Measurements from ENCODE around the gene NDNF.

The NDNF gene

GRCh38 chr4:121015421-121015820 is 56.9 kb downstream of the NDNF start:
- DNase-seq (ENCODE audit: low read depth, low spot score), result no peak

GRCh38 chr4:121014544-121014943 is 57.8 kb downstream of the NDNF start:
- DNase-seq (ENCODE audit: low read depth, low spot score), result no peak

- DNase-seq (ENCODE audit: low read depth, low spot score), result no peak
These were observed 60.5 kb downstream of the NDNF start for GRCh38 chr4:121011780-121012340.

GRCh38 chr4:121011138-121011537 is 61.2 kb downstream of the NDNF start:
- DNase-seq (ENCODE audit: low read depth, low spot score), result no peak

- DNase-seq (ENCODE audit: low read depth, low spot score), result no peak
These were observed 62.5 kb downstream of the NDNF start for GRCh38 chr4:121009578-121010478.

- DNase-seq (ENCODE audit: low read depth, low spot score), result no peak
These were observed 64.7 kb downstream of the NDNF start for GRCh38 chr4:121007660-121008059.

GRCh38 chr4:121003863-121004262 is 68.5 kb downstream of the NDNF start:
- DNase-seq (ENCODE audit: low read depth, low spot score), result no peak

GRCh38 chr4:120995266-120996010 is 76.9 kb downstream of the NDNF start:
- DNase-seq (ENCODE audit: low read depth, low spot score), result no peak

GRCh38 chr4:120994521-120994920 is 77.8 kb downstream of the NDNF start:
- no peak for DNase-seq (ENCODE audit: low read depth, low spot score)

GRCh38 chr4:120991885-120992284 is 80.5 kb downstream of the NDNF start:
- DNase-seq (ENCODE audit: low read depth, low spot score), result no peak

- no peak for DNase-seq (ENCODE audit: low read depth, low spot score)
These were observed 82.1 kb downstream of the NDNF start for GRCh38 chr4:120990246-120990645.

All from astrocyte of the hippocampus (primary cell).